K562 (cell line): ENCODE measurements around the gene IMPDH2. TPM values are rescaled to one million over a fixed set of nuclear protein-coding genes. Genes with fewer than 3 reads are reported as not detected.

Experiments
- CREBBP ChIP-seq: IDR thresholded peaks from one replicate; pipeline ENCODE4 v1.6.1; 2012; ENCODE audit warnings: low read depth, mild to moderate bottlenecking, control low read depth, inconsistent platforms, low read length
- CREM ChIP-seq: IDR thresholded peaks from 2 replicates; pipeline ENCODE4 v1.6.1; 2014; ENCODE audit warnings: antibody characterized with exemption, low read depth
- FOSL1 ChIP-seq: fragments of 200-800 bp; sonication (Bioruptor generic); conservative IDR thresholded peaks from 2 replicates; pipeline ENCODE4 v1.6.1; 2016; ENCODE audit warnings: missing genetic modification characterization, missing compliant biosample characterization
- FOXA1 ChIP-seq: fragments of 450-650 bp; IDR thresholded peaks from 2 replicates; pipeline ENCODE4 v1.6.1; 2016; ENCODE audit warnings: mild to moderate bottlenecking, borderline replicate concordance
- FOXM1 ChIP-seq, 2 experiments: fragments of 450-650 bp in 1 of 2; sonication (generic) in 1 of 2; formaldehyde crosslinking in 1 of 2; IDR thresholded peaks; 2 replicates each; pipeline versions ENCODE4 v1.6.1 to v1.9.0; 2017 to 2022; ENCODE audit warnings: low read depth in 2 of 2, mild to moderate bottlenecking in 2 of 2, missing genetic modification reagents in 1 of 2, moderate library complexity in 1 of 2
- HNRNPLL ChIP-seq: fragments of 200-400 bp; formaldehyde crosslinking; IDR thresholded peaks from 2 replicates; pipeline ENCODE4 v1.6.1; 2017; ENCODE audit warnings: low read length, low read depth, mild to moderate bottlenecking; ENCODE audit not compliant: poor library complexity, severe bottlenecking
- KAT7 ChIP-seq: sonication (generic); formaldehyde crosslinking; IDR thresholded peaks from 2 replicates; pipeline ENCODE4 v1.8.0; 2022; ENCODE audit warnings: missing genetic modification reagents, mild to moderate bottlenecking, borderline replicate concordance
- KDM2B ChIP-seq: fragments of 250-450 bp; sonication (Bioruptor Pico); IDR thresholded peaks from 2 replicates; pipeline ENCODE4 v1.8.0; 2021; ENCODE audit warnings: mild to moderate bottlenecking, moderate library complexity
- NR1H2 ChIP-seq: sonication (generic); formaldehyde crosslinking; IDR thresholded peaks from 2 replicates; pipeline ENCODE4 v1.4.0; 2020; ENCODE audit warnings: mild to moderate bottlenecking, missing genetic modification reagents
- NUFIP1 ChIP-seq: fragments of 450-650 bp; IDR thresholded peaks from 2 replicates; pipeline ENCODE4 v1.6.1; 2018; ENCODE audit not compliant: partially characterized antibody
- RBBP5 ChIP-seq: fragments of 200-600 bp; sonication (generic); IDR thresholded peaks from 2 replicates; pipeline ENCODE4 v1.6.1; 2012; ENCODE audit warnings: borderline replicate concordance, mild to moderate bottlenecking, low read length, control low read depth, inconsistent platforms; ENCODE audit not compliant: insufficient read depth, poor library complexity, severe bottlenecking
- SOX6 ChIP-seq: fragments of 450-650 bp; IDR thresholded peaks from 2 replicates; pipeline ENCODE4 v1.6.1; 2014; ENCODE audit warnings: mild to moderate bottlenecking
- SREBF2 ChIP-seq: sonication (generic); formaldehyde crosslinking; IDR thresholded peaks from 2 replicates; pipeline ENCODE4 v1.4.0; 2020; ENCODE audit warnings: mild to moderate bottlenecking, missing genetic modification reagents
- TAF7 ChIP-seq: fragments of 450-650 bp; IDR thresholded peaks from 2 replicates; pipeline ENCODE4 v1.6.1; 2016; ENCODE audit warnings: missing genetic modification characterization, missing compliant biosample characterization
- ZNF280B ChIP-seq: fragments of 250-450 bp; sonication (Bioruptor Pico); IDR thresholded peaks from 2 replicates; pipeline ENCODE4 v1.5.1; 2021; ENCODE audit warnings: mild to moderate bottlenecking
- ZNF764 ChIP-seq: fragments of 250-450 bp; sonication (Bioruptor Pico); IDR thresholded peaks from 2 replicates; pipeline ENCODE4 v1.4.0; 2020; ENCODE audit warnings: low read depth, mild to moderate bottlenecking, moderate library complexity
- polyA plus RNA-seq, 8 experiments: library from polyadenylated mRNA; depleted of rRNA in 4 of 8; stranded (reverse) in 5 of 8; unstranded in 3 of 8; fragments of >200 nt; fragmentation: Nextera tagmentation in 2 of 8; fragmentation: Illumina TruSeq in 1 of 8; extraction: Ambion mirVana in 2 of 8; extraction: Trizol in 1 of 8; gene quantifications; 2 replicates each; pipeline versions ENCODE4 v1.2.1 to v1.2.3, GENCODE V29; 2011 to 2014; ENCODE audit warnings: inconsistent platforms in 1 of 8, missing spikeins in 1 of 8
- total RNA-seq, 7 experiments: library from RNA; depleted of rRNA in 6 of 7; stranded (reverse); fragments of >200 nt in 6 of 7; fragmentation: Illumina TruSeq in 2 of 7; extraction: Trizol in 2 of 7; gene quantifications; 2 replicates each; pipeline versions ENCODE4 v1.2.1 to v1.2.3, GENCODE V29; 2011 to 2021; ENCODE audit warnings: low replicate concordance in 1 of 7
- TF ChIP-seq, protein P1 (sequence below): fragments of 200-800 bp; sonication (Bioruptor generic); IDR thresholded peaks from 2 replicates; pipeline ENCODE4 v1.6.1; 2017; ENCODE audit warnings: missing genetic modification characterization, missing compliant biosample characterization
- TF ChIP-seq, protein P2 (sequence below), 2 experiments: IDR thresholded peaks; 2 replicates each; pipeline ENCODE4 v1.6.1; 2011; ENCODE audit warnings: borderline replicate concordance in 1 of 2, control low read depth in 1 of 2, low read depth in 1 of 2, low read length in 1 of 2, mild to moderate bottlenecking in 1 of 2, mixed read lengths in 1 of 2, moderate library complexity in 1 of 2; ENCODE audit not compliant: insufficient read depth in 1 of 2, insufficient read length in 1 of 2, poor library complexity in 1 of 2, severe bottlenecking in 1 of 2; ENCODE audit errors: extremely low read depth in 1 of 2
- TF ChIP-seq, protein P3 (sequence below): fragments of 250-450 bp; sonication (Bioruptor Pico); IDR thresholded peaks from 2 replicates; pipeline ENCODE4 v1.5.0; 2021

IMPDH2 gene
- total and polyA plus RNA-seq, 9 of the 15 experiments (the other 6 are each of a cell fraction or from before 2014, with no cell fraction given), result 318 to 507 (median 366) TPM

DNA sequence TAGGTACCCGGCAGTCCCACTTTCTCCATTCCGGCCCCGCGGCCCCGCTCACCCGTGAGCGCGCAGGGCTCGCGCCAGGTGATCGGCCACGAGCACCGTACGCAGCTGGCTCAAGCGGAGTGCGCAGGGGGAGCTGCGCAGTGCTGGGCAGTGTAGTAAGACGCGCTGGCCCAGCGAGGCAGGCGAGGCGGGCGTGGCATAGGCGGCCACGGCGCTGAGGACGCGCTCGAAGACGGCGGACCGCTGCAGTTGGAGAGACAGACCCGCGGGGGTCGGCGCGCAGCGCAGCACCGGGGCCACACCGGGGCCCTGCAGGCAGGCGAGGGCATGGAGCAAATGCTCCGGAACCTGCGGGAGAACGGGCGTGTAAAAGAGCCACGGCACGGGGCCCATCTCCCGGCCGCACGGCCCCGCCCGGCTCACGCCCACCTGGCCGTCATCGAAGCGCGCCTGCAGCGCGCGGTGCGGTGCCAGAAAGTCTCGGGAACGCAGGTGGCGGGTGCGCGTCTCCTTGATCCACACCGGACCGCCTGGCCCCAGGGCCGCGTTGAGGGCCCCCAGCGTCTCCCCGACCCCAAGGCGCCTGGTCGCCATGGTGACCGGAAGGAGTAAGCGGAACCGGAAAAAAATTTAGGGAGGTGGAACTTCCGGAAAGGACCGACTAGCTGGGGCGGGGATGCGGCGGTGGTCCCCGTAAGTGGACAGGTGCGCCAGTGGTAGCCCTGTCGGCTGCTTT, 11.1 kb downstream of the IMPDH2 start, which contains the start of gene DALRD3 (continued):
- TF ChIP-seq, protein P1, sequence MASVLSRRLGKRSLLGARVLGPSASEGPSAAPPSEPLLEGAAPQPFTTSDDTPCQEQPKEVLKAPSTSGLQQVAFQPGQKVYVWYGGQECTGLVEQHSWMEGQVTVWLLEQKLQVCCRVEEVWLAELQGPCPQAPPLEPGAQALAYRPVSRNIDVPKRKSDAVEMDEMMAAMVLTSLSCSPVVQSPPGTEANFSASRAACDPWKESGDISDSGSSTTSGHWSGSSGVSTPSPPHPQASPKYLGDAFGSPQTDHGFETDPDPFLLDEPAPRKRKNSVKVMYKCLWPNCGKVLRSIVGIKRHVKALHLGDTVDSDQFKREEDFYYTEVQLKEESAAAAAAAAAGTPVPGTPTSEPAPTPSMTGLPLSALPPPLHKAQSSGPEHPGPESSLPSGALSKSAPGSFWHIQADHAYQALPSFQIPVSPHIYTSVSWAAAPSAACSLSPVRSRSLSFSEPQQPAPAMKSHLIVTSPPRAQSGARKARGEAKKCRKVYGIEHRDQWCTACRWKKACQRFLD (CRISPR knock-in tag), result peak; percentile 65; the same call in 1 of the 2 replicates
- peak; percentile 59 for TF ChIP-seq RBBP5
- peak; percentile 95 for TF ChIP-seq HNRNPLL
- no peak for TF ChIP-seq NUFIP1
- no peak for TF ChIP-seq KAT7 (CRISPR knock-in tag)
- TF ChIP-seq SREBF2 (CRISPR knock-in tag), result no peak
- no peak for TF ChIP-seq ZNF764 (CRISPR knock-in tag)
- peak; percentile 67; the same call in 1 of the 2 replicates for TF ChIP-seq ZNF280B
- TF ChIP-seq, protein P2, sequence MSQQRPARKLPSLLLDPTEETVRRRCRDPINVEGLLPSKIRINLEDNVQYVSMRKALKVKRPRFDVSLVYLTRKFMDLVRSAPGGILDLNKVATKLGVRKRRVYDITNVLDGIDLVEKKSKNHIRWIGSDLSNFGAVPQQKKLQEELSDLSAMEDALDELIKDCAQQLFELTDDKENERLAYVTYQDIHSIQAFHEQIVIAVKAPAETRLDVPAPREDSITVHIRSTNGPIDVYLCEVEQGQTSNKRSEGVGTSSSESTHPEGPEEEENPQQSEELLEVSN (IDR thresholded peaks at IDR 0.05; ENCODE audit: borderline replicate concordance in 1 of 2, extremely low read depth in 1 of 2, insufficient read depth in 1 of 2, insufficient read length in 1 of 2, low read depth in 1 of 2, low read length in 1 of 2, poor library complexity in 1 of 2, severe bottlenecking in 1 of 2), result peak in 1 of 2 experiments; percentile 42
- TF ChIP-seq, protein P3, sequence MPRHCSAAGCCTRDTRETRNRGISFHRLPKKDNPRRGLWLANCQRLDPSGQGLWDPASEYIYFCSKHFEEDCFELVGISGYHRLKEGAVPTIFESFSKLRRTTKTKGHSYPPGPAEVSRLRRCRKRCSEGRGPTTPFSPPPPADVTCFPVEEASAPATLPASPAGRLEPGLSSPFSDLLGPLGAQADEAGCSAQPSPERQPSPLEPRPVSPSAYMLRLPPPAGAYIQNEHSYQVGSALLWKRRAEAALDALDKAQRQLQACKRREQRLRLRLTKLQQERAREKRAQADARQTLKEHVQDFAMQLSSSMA (CRISPR knock-in tag), result 0 out of 2 replicates have a peak, but pooled peaks have one; percentile 18
- TF ChIP-seq SOX6, result no peak
- TF ChIP-seq KDM2B (CRISPR knock-in tag), result no peak
- TF ChIP-seq FOXA1, result no peak
- TF ChIP-seq CREBBP, result no peak
- TF ChIP-seq CREM, result peak; percentile 95
- TF ChIP-seq FOXM1 (IDR thresholded peaks at IDR 0.05; ENCODE audit: low read depth), result no peak
- TF ChIP-seq FOXM1 (CRISPR knock-in tag; IDR thresholded peaks at IDR 0.05; ENCODE audit: low read depth), result 0 out of 2 replicates have a peak, but pooled peaks have one; percentile 51
- TF ChIP-seq FOSL1 (tag), result no peak
- TF ChIP-seq TAF7 (tag), result no peak
- TF ChIP-seq NR1H2 (CRISPR knock-in tag), result no peak
